ENCODE measurements around the gene ABCB11. TPM values are rescaled to one million over a fixed set of nuclear protein-coding genes. Genes with fewer than 3 reads are reported as not detected.
"Not testable (repeated sequence)": the region's sequence is repeated elsewhere in the genome, so short reads cannot be mapped to it uniquely, and the experiment has no call there.

The ABCB11 gene
- total RNA-seq, 1 experiment from 2014 or later: 1.3 TPM

GRCh38 chr2:168874368-168875054 lies 156.6 kb downstream of the ABCB11 start:
- H3K9me3 Mint-ChIP-seq (ENCODE audit: low read depth, unreplicated experiment): peaks cover 2% of the 10 kb centered on the region
- BruUV-seq (replicated peaks): no TSS peak
- intact Hi-C loops (cut with micrococcal nuclease; ENCODE audit: unreplicated experiment): no loop called here
- peaks cover 8% of the 10 kb centered on the region for H3K4me1 Mint-ChIP-seq (ENCODE audit: low read depth, unreplicated experiment)
- H3K36me3 Mint-ChIP-seq (ENCODE audit: insufficient read depth, unreplicated experiment): peaks cover 5% of the 10 kb centered on the region
- DNase-seq: no peak
- H3K27me3 Mint-ChIP-seq (ENCODE audit: unreplicated experiment): no peaks in the 10 kb centered on the region
- H3K27ac Mint-ChIP-seq (ENCODE audit: unreplicated experiment): no peak overlapping the region
- no peak overlapping the region for H3K4me3 Mint-ChIP-seq (ENCODE audit: low read depth, unreplicated experiment)
- no peak for TF ChIP-seq CTCF (IDR thresholded peaks at IDR 0.05; ENCODE audit: unreplicated experiment)
- CTCF ChIA-PET: interaction anchor here (0.6 kb wide), 1 partner anchor 18 kb away, joined by 7 read pairs; no protein-coding TSS in a partner anchor

- H3K4me3 Mint-ChIP-seq (ENCODE audit: low read depth, unreplicated experiment); intact Hi-C loops (cut with micrococcal nuclease; ENCODE audit: unreplicated experiment); H3K4me1 Mint-ChIP-seq (ENCODE audit: low read depth, unreplicated experiment); H3K27me3 Mint-ChIP-seq (ENCODE audit: unreplicated experiment); BruUV-seq (replicated peaks); H3K27ac Mint-ChIP-seq (ENCODE audit: unreplicated experiment); CTCF ChIA-PET; H3K9me3 Mint-ChIP-seq (ENCODE audit: low read depth, unreplicated experiment); DNase-seq; H3K36me3 Mint-ChIP-seq (ENCODE audit: insufficient read depth, unreplicated experiment): not testable (repeated sequence)
These were observed 160.3 kb downstream of the ABCB11 start for GRCh38 chr2:168870824-168871223.

Other genes with a start within 250 kb of the ABCB11 start
- 12.5 and 18.4 TPM in 2 replicates for gene NOSTRIN, start 228.7 kb downstream of the ABCB11 start, total RNA-seq (2022)
- 60.2 and 77.0 TPM in 2 replicates for gene SPC25, start 140.9 kb downstream of the ABCB11 start, total RNA-seq (2022)
- not detected in 2 replicates for gene G6PC2, start 130.0 kb downstream of the ABCB11 start, total RNA-seq (2022)
- 16.6 and 46.8 TPM in 2 replicates for gene DHRS9, start 38.2 kb upstream of the ABCB11 start, total RNA-seq (2022)